CD4-positive, alpha-beta T cell treated with Interleukin-17A for 4 hours (primary cell): ENCODE data around the gene ADAMTS12.
"Not testable (repeated sequence)": the region's sequence is repeated elsewhere in the genome, so short reads cannot be mapped to it uniquely, and the experiment has no call there.

Experiments
- DNase-seq: peaks from one replicate; pipeline ENCODE4 v3.0.0-alpha.2; 2020; ENCODE audit warnings: mixed read lengths

ADAMTS12 gene

DNA sequence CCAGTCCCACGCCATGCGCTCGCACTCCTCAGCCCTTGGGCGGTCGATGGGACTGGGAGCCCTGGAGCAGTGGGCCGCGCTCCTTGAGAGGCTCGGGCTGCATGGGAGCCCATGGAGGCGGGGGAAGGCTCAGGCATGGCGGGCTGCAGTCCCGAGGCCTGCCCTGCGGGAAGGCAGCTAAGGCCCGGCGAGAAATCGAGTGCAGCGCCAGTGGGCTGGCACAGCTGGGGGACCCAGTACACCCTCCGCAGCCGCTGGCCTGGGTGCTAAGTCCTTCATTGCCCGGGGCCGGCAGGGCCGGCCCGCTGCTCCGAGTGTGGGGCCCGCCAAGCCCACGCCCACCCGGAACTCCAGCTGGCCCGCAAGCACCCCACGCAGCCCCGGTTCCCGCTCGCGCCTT lies 376.4 kb downstream of the ADAMTS12 start:
- not testable (repeated sequence) for DNase-seq

DNA sequence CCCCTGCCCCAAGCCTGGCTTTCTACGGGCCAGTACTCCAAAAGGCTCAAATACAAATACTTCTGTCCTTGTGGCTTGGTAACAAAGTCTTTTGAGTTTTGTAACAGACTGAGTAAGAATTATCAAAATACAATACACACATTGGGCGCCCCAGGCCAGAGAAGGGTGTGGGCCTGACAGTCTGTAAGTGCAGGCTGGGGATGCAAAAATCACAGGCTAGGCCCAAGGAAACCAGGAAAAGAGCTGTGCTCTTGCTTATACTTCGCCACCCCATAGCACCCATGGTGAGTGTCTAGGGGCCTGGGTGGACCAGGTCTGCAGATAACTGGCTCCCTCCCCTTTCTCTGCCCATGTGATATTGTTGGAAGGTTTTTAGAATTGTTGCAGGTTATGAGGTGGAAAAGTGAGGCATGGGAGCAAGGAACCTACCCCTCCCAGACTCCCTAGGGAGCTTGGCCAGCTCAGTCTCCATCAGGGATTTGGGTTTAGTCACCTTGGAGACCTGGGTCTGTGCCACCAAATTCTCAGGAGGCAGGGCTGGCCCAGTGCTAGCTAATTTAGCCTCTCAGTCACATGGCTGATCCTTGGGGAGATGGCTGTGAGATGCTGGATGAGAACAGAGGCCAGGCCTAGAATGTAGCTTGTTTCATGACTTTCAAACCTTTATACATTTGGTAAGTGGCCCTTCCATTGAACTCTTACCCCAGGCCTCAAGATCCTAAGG lies 378.2 kb downstream of the ADAMTS12 start:
- DNase-seq = no peak

GRCh38 chr5:33509036-33509435 lies 382.8 kb downstream of the ADAMTS12 start:
- DNase-seq = no peak

DNA sequence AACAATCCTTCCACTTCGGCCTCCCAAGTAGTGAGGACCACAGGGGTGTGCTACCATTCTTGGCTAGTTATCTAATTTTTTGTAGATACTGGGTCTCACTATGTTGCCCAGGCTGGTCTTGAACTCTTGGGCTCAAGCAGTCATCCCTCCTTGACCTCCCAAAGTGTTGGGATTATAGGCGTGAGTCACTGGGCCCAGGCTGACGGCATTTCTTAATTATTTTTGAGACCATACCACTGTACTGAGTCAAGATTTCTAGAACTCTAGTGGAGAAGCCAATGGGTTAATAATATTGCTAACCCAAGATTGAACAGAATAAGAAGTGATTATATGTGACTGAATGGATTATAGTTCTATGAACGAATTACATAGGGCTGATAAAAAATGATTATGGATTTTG lies 384.4 kb downstream of the ADAMTS12 start:
- no peak for DNase-seq

DNA sequence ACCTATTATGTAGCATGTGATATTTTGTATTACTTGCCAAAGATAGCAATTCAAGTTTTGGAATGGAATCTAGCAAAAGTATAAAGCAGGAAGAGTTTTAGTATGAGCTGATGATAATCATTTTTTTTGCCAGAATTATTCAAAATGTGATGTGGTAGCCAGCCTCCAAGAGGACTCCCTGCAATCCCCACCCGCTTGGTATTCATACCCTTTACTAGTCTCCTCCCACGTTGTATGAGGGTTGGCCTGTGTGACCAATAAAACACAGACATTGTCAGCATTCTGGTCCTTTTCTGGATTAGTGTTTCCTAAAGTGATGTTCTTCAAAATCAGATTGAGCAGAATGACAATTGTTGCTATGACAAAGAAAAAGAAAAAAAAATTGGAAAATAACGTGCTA lies 387.2 kb downstream of the ADAMTS12 start:
- DNase-seq = no peak

- no peak for DNase-seq
Measured at GRCh38 chr5:33501899-33502298, 389.9 kb downstream of the ADAMTS12 start.

GRCh38 chr5:33501260-33501659 lies 390.5 kb downstream of the ADAMTS12 start:
- DNase-seq = no peak

DNA sequence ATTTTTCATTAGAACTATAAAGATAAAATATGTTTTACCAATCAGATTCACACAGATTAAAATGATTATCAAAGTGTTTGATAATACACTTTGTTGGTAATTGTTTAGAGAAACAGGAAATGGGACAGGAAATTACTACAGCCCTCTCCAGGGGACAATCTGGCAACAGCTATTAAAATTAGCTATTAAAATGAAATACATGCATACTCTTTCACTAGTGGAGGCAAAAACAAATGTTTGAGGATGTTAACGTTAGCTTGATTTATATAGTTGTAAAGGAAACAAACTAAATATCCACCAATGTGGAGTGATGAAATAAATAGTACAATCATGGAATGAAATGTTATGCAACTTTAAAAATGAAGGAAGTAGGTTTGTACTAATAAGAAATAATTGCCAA lies 397.3 kb downstream of the ADAMTS12 start:
- no peak for DNase-seq

DNA sequence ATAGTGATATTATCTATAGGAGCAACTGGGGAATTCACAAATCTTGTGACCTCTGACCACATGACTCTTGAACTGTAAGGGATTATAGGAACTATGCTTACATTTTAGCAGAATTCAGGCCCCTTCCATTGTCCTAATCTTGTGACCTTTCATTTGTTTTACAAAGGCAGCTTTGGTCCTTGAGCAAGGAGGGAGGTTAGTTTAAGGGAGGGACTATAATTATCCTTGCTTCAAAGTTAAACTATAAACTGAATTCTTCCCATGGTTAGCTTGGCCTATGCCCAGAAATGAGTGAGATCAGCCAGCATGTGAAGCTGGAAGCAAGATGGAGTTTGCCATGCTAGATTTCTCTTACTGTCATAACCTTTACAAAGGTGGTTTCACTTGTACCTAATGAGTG lies 399.8 kb downstream of the ADAMTS12 start:
- DNase-seq = no peak

GRCh38 chr5:33490071-33490665 lies 401.6 kb downstream of the ADAMTS12 start:
- no peak for DNase-seq

DNA sequence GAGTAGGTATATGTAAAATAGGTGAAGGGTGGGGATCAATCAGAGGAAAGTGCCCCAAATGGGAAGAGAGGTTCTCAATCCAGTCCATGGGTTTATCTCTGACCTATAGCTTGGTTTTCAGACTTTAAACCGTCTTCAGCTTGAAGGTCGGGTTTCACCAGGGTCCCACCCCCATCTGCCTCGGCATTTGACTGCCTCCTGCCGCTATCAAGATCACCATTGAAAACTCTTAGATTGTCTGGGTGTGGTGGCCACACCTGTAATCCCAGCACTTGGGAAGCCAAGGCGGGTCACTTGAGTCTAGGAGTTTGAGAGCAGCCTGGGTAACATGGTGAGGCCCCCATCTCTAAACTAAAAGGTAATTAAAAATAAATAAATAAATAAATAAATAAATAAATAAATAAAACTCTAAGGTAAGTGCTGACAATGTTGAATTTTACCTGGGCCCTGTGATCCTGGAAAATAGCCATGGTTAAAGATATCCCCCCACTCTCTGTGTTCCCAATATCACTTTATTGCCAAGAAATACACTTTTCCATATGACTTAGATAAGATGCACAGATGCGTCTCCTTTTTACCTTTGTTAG lies 402.2 kb downstream of the ADAMTS12 start:
- no peak for DNase-seq

DNA sequence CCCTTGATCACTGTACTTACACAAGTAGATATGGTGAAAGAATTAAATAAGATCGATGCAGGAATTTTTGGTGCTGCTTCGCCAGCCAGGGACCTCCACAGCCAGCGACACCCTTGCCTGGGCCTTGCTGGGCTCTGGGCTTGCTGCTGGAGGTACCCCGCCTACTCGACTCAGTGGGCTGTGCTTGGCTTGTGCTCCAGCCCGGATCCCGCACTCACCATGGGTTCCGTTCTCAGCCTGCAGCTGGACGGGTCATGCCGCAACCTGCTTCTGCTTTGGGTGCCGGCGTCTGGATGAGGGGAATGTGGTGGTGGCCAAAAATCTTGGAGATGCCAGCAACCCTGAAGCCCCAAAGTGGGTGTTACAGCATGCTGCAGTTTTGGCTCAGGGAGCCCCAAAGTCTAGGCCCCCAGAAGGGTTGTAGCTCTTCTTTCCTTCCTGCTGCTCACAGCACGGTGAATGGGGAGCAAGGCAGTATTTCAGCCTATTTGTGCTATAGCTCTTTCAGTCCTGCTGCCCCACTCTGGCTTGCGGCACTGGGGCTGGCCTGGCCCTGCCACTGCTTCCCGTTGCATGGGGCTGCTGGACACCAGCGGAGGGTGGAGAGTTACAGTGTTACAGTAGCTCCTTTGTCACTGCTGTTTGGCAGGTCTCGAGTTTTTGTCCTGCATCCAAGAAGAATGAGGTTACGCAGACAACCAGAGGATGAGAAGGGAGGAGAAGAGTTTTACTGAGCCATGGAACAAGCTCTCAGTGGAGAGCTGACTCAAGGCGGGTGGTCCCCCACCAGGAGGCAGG lies 403.0 kb downstream of the ADAMTS12 start:
- no peak for DNase-seq

- no peak for DNase-seq
Measured at GRCh38 chr5:33487236-33487635, 404.6 kb downstream of the ADAMTS12 start.

DNA sequence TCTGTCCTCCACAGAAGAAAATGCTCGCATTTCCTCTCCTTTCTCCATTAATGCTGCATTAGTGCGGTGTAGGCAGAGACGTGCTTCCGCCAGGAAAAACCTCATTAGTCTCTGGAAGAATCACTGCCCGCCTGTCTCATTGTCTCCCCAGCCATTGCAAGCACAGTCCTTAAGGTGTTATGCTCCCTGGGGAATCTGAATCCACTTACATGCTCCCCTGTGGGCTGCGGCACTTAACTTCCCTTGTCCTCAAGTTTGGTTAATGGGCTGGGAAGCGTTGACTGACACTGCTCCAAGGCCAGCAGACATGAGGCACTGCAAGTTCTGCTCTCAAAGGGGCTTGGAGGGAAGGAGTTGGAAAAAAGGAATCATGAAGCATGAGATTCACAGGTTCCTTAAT lies 409.5 kb downstream of the ADAMTS12 start:
- no peak for DNase-seq

GRCh38 chr5:33480876-33481275 lies 410.9 kb downstream of the ADAMTS12 start:
- DNase-seq = no peak

- no peak for DNase-seq
Measured at GRCh38 chr5:33479311-33479710, 412.5 kb downstream of the ADAMTS12 start.

DNA sequence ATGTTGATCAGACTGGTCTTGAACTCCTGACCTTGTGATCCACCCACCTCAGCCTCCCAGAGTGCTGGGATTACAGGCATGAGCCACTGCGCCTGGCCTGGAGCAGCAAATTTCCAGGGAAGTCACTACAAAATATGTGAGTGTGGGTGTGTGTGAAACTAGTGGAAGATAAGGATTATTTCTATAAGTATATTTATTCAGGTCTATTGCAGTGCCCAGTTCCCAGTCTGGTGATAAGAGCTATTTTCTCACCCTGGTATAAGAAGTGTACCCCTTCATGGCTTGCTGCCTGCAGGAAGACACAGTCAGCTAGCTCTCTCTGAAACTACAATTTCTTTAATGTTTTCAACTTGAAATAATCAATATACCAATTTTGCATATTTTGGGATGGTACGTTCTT lies 414.0 kb downstream of the ADAMTS12 start:
- DNase-seq = no peak

GRCh38 chr5:33476992-33477391 lies 414.8 kb downstream of the ADAMTS12 start:
- no peak for DNase-seq

DNA sequence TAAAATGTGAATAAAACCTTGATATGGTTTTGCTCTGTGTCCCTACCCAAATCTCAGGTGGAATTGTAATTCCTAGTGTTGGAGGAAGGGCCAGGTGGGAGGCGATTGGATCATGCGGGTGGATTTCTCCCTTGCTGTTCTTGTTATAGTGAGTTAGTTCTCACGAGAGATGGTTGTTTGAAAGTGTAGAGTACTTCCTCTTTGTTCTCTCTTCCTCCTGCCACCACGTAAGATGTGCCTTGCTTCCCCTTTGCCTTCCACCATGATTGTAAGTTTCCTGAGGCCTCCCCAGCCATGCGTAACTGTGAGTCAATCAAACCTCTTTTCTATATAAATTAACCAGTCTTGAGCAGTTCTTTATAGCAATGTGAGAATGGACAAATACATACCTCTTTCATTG lies 416.1 kb downstream of the ADAMTS12 start:
- DNase-seq = no peak

- no peak for DNase-seq
Measured at GRCh38 chr5:33474931-33475499, 416.8 kb downstream of the ADAMTS12 start.

GRCh38 chr5:33474004-33474403 lies 417.8 kb downstream of the ADAMTS12 start:
- no peak for DNase-seq
